ENCODE measurements around the gene NMT1. TPM values are rescaled to one million over a fixed set of nuclear protein-coding genes. Genes with fewer than 3 reads are reported as not detected.

NMT1 gene
- total RNA-seq, 1 experiment from 2014 or later = 173 TPM

- TF ChIP-seq ELF1 (IDR thresholded peaks at IDR 0.05; ENCODE audit: borderline replicate concordance, low read depth) (no peak), MAX (IDR thresholded peaks at IDR 0.05) (no peak), CBX3 (IDR thresholded peaks at IDR 0.05; ENCODE audit: low read depth) (no peak), ATF3 (IDR thresholded peaks at IDR 0.05) (no peak), CTCF (IDR thresholded peaks at IDR 0.05 in 2 of 3, conservative IDR thresholded peaks at IDR 0.05 in 1 of 3; ENCODE audit: borderline replicate concordance in 1 of 3, insufficient read depth in 1 of 3, low read depth in 2 of 3, low read length in 2 of 3) (no peak)
Measured at GRCh38 chr17:45077643-45078042, 16.5 kb downstream of the NMT1 start (continued).

- no peak for TF ChIP-seq SIN3A (IDR thresholded peaks at IDR 0.05; ENCODE audit: low read depth)
- ATAC-seq (no peak), DNase-seq (ENCODE audit: low read depth, low spot score) (no peak)
- H3K4me3 ChIP-seq (replicated peaks in 1 of 2; ENCODE audit: low read depth in 1 of 2, low read length in 2 of 2) = no peak overlapping the region
- intact Hi-C loops (cut with micrococcal nuclease) = no loop called here
- H2AFZ ChIP-seq (ENCODE audit: low read depth, low read length, poor library complexity, severe bottlenecking) = no peak overlapping the region
- H3K9me2 ChIP-seq (ENCODE audit: insufficient read depth) = no peaks in the 10 kb centered on the region
- ChIA-PET RAD21 (ENCODE audit: low non-redundant PET in 1 of 2, low total read pairs in 2 of 2, uncharacterized antibody in 2 of 2, unreplicated experiment in 2 of 2) (no interaction called here), CTCF (no interaction called here), POLR2A (no interaction called here)
- H3K79me2 ChIP-seq (ENCODE audit: insufficient read depth, low read length) = peaks cover 57% of the 10 kb centered on the region
- H3K36me3 ChIP-seq (ENCODE audit: control insufficient read depth in 1 of 2, insufficient read depth in 2 of 2, low read length in 2 of 2) = peaks cover 24 to 30% of the 10 kb centered on the region in 2 experiments; a peak in 2 of 4 replicates
- H3K4me2 ChIP-seq (ENCODE audit: low read length) = no peak overlapping the region
- no peaks in the 10 kb centered on the region; the same call in 1 of the 2 replicates for H4K20me1 ChIP-seq (ENCODE audit: insufficient read depth)
- no peak overlapping the region for H3K27ac ChIP-seq (ENCODE audit: low read depth, low read length)
- no peaks in the 10 kb centered on the region for H3K9me3 ChIP-seq (ENCODE audit: control insufficient read depth in 1 of 2, insufficient read depth in 1 of 2, low read depth in 1 of 2, low read length in 2 of 2)
- no peaks in the 10 kb centered on the region for H3K27me3 ChIP-seq (ENCODE audit: insufficient read depth, low read length)
- no TSS peak for BruUV-seq (replicated peaks)
- H3K9ac ChIP-seq (ENCODE audit: low read length) = no peak overlapping the region
- peaks cover 0 to 6% of the 10 kb centered on the region in 2 experiments; a peak in 2 of 4 replicates for H3K4me1 ChIP-seq (ENCODE audit: control insufficient read depth in 1 of 2, insufficient read depth in 2 of 2, low read length in 2 of 2)
Measured at GRCh38 chr17:45081047-45081703, 20.1 kb downstream of the NMT1 start.

Data from HCT116 (cell line).